Left ventricle myocardium superior (tissue), 1 donor: Measurements from ENCODE around the gene LYL1. TPM values are rescaled to one million over a fixed set of nuclear protein-coding genes. Genes with fewer than 3 reads are reported as not detected.

Experiments used
- ATAC-seq: fragments of 200-7000 bp; cut with Tn5 transposase; one replicate; pipeline ENCODE4 v1.9.1; 2020; ENCODE audit warnings: mild to moderate bottlenecking, moderate library complexity
- DNase-seq: peaks from one replicate; pipeline ENCODE4 v3.0.0-alpha.2; 2020
- intact Hi-C: fragments of 100-400 bp; cut with micrococcal nuclease; formaldehyde crosslinking; loops from one replicate; pipeline ENCODE4 v1.11.0; 2022
- total RNA-seq: library from RNA; stranded (reverse); fragmentation: NEBNext Ultra II Directional; extraction: Animal tissue kit (Norgen Biotek cat#: 25700); gene quantifications from one replicate; pipeline ENCODE4 v1.2.1, GENCODE V29; 2021
- donor health status: DM: no; HTN: yes; CAD: no; lungs with severe emphysema.

LYL1 gene
- total RNA-seq, 1 donor from 2014 or later, result 8.8 TPM

DNA sequence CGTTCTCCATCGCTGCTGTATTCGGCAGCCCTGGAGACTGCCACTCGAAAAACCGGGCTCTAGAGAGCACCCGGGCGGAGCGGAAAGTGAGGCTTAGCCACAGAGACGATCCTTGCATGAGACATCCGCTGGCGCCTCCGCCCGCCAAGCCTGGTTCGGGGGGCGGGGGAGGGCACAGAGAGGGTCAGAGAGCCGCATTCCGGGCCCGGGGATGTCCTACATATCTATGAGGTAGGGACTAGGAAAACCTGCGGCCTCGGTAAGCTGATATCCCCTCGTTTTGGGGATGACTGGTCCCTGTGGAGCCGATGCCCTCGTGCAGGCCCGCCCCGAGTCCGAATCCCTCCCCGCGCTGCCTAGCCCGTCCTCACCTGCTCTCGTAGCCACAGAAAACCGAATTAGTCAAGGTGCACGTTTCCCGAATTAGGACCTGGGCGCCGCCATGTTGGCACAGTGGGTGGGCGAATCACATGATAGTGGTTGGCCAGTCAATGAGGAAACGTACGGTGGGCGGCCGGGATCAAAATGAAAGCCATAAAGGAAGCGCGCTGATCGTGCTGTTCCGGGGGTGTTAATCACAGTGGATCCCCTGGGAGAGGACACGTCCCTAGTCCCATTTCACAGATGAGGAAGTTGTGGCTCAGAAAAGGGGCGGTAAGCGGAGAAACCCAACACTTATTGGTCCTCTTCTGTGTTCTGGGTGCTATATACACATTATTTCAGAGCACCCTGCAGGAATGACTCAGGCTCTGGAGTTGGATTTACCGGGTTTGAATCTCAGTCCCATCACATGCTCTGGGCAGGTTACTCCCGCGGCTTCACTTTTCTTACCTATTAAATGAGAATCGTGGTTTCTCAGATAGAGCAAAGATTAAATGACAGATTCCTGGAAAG is 13.9 kb upstream of the LYL1 start, which contains the start of gene TRMT1:
TRMT1 (minus strand) TSS at position 459 of the 894 bp plus-strand sequence; CDS start at position 118, 341 bp downstream.
- intact Hi-C loops, result no loop called here
- peak; percentile 93 for DNase-seq
- peak; percentile 84 for ATAC-seq

DNA sequence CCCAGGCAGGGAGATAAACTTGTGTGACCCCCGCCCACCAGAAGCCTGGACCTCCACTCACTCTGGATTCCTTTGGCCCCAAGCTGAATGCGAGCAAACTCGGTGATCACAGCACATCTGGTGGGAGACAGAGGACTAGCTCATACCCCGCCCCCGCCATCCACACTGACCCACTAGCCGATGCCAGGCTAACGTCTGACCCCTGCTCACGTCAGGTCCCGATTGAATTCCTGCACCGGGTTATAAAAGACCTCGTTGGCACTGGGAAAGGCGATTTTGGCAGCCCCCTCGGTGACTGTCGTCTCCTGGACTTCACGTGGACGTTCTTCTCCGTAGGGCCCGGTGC is 13.3 kb upstream of the LYL1 start:
- ATAC-seq (no peak), DNase-seq (no peak)
- intact Hi-C loops, result no loop called here

DNA sequence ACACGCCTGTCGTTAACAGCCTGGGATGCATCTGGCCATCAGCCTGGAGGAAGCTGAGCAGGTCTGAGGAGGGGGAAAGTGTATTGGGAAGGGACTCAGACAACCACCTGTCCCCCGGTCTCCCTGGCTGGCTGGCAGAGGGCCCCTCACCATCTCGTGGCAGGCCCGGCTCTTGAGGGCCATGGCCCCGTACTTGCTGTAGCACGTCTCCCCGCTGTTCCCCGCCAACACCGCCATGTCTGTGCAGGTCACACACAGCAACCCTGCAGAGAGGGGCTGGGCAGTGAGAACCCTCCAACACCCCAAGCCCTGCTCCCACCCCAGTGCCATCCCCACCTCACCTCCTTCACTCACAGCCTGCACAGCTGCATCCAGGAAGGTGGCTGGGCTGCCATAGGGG is 9.9 kb upstream of the LYL1 start:
- DNase-seq, result no peak
- no peak for ATAC-seq
- intact Hi-C loops, result no loop called here

DNA sequence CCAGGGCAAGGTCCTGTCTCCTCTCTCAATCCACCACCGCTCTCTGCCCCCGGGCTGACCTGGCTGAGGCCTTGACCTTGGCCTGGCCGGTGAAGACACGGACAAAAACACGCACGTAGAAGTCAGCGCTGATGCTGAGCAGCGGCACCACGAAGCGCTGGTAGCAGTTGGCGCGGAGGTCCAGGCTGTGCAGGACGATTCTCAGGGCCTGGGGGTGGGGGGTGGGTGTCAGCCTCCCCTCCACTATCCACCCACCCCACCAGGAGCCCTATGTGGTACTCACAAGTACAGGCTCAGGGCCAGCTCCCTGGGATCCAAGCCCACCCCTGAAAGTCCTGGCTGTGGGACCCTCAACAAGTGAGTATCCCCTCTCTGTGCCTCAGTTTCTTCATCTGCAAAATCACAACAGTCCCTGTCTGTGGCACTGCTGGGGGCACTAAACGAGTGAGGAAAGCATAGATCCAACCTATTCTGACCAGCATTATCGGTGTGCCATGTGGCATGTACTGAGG is 7.5 kb upstream of the LYL1 start:
- ATAC-seq, result no peak
- intact Hi-C loops, result no loop called here
- DNase-seq, result no peak

DNA sequence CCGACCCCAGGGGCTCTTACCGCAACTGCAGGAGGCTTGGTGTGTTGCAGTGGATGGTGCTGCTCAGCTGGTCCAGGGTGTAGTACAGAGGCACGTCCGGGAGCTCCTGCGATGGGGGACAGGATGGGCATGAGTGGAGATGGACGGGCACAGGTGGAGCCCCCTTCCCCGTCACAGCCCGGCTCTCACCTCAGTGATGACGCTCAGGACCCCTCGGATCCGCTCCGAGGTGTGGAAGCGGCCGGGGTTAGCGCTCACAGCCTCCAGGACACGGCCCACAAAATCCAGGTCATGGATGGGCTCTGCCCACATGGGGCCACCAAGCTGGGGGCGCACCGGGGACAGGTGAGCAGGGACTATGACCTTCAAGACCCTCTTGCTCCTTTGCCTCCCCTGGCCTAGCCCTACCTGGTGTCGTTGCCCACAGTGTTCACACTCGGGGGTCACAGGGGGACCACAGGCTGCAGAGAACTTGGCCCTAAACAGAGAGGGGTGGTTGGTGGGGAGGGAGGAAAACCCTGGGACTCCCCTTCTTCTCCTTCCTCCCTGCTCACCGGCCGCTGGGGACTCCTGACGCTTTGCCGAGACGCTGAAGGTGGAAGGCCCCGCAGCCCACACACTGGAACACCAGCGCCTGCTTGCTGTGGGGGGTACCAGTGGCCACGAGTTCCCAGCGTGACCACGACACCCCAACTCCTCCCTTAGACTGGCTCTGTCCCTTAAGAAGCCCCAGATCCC is 6.9 kb upstream of the LYL1 start:
- no peak for DNase-seq
- intact Hi-C loops, result no loop called here
- ATAC-seq, result no peak

DNA sequence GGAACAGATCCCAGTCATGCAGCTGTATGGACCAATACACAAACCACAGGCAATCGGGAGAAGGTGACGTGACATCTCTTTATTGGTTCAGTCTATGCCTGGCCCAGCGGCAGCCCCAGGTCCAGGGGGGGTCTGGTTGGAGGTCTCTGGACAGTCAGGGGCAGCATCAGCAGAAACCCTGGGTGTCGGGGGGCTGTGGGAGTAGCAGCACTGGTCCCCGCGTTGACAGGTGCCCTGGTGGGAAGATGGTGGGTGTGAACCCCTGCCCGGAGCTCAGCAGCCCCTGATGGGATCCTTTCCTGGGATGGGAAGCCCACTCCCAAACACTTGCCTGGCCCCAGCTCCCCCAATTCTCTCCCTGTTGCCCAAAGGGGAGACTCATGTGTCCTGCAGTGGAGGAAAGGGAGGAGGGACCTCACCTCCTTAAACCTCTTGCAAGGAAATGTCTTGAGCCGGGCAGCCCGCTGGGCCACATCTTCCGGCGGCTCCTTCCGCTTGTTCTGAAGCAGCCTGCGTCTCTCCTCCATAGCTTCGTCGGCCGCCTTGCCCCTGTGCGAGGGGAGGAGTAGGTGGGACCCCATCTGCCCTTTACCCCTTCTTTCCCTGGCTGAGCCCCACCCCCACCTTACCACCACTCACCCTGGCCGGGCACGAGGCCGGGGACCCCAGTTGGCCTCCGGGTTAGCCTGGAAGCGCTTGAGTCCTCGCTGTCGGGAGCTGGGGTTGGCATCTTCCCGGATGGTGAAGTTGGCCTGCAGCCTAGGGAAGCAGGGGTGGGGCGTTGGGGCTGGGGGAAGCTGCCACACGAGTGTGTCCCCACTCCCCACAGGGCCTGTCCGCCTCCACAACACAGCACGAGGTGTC is 2.4 kb upstream of the LYL1 start:
- DNase-seq (no peak), ATAC-seq (peak; percentile 0)
- intact Hi-C loops, result no loop called here

DNA sequence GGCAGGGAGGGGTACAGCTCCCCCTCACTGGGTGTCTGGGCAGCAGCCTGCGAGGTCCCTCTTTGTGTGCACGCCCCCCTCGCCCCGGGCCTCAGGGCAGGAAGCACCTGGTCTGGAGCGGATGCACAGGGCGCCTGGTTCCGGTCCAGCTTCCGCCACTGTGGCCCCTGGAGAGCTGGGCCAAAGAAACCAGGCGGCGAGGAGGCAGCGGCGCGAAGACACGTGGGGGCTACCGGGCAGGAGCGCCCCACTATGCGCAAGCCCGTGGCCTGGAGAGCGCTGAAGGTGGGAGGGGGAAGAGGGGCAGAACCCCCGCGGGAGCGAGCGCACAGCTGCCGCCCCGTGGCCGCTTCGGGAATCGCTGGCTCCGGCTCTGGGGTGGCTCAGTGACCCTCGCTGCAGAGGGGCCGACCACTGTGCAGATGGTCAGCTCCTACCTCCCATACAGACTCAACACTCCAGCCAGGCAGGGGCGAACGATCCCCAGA is 1.7 kb upstream of the LYL1 start:
- intact Hi-C loops, result no loop called here
- peak; percentile 83 for DNase-seq
- ATAC-seq, result peak; percentile 19

DNA sequence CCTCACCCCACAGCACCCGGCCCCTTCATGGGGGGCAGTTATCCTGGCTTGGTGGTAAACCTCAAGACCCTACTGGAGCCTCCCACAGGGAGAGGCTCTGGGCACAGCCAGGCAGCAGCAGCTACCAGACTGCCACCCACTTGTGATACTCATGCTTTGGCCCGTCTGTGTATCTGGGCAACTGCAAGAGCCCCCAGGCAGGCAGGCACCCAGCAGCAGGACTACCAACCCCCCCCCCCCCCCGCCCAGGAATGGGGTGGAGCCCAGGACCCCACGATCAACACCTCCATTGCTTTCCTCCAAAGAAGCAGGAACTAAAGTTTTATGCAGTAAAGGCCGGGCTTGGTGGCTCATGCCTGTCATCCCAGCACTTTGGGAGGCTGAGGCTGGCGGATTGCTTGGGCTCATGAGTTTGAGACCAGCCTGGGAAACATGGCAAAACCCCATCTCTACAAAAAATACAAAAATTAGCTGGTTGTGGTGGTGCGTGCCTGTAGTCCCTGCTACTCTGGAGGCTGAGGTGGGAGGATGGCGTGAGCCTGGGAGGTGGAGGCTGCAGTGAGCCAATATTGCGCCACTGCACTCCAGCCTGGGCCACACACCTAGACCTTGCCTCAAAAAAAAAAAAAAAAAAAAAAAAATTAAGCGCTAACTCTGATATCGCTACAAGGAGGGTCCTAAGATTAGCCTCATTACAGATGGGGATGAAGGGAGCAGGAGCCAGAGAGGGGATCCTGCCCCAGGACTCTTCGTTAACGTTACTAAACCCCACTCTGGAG is 1.1 kb upstream of the LYL1 start:
- no peak for DNase-seq
- no peak for ATAC-seq
- intact Hi-C loops, result no loop called here

DNA sequence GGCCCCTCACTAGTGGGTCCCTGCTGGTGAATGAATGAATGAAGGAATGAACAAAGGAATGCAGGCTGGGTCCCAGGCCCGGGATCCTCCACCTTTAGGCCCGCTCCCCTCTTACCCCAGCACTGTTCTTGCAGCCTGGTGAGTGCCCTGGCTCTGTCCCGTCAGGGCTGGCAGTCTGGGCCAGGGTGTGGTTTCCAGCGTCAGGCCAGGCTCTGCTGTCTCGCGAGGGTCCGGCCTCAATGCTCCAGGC is 317 bp downstream of the LYL1 start:
- intact Hi-C loops, result no loop called here
- DNase-seq (no peak), ATAC-seq (no peak)

DNA sequence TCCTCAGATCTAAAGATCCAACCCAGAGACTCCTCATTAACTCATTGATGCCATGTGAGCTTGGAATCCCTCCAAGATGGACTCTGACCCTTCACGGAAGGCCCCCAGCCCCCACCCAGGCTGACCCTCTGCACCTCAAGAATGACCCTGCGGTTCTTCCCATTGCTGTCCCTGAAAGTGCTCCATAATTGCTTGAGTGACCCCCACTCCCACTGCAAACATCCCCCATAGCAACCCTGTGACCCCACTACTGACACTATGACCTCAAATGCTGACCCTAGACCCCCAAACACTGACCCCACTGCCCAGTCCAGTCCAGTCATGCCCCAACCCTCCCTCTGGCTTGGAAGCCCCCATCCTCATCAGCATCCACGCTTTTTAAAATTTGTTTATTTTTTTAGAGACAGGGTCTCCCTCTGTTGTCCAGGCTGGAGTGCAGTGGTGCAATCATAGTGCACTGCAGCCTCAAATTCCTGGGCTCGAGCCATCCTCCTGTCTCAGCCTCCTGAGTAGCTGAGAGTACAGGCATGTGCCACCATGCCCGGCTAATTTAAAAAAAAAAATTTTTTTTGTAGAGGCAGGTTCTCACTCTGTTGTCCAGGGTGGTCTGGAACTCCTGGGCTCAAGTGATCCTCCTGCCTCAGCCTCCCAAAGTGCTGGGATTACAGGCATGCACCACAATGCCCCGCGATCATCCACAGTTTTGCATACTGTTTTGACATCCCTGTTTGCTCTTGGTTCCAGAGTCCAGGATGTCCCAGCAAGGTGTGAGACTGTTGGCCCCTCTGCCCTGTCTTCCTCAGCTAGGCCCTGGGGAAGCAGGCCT is 855 bp downstream of the LYL1 start:
- DNase-seq, result no peak
- no peak for ATAC-seq
- intact Hi-C loops, result no loop called here

DNA sequence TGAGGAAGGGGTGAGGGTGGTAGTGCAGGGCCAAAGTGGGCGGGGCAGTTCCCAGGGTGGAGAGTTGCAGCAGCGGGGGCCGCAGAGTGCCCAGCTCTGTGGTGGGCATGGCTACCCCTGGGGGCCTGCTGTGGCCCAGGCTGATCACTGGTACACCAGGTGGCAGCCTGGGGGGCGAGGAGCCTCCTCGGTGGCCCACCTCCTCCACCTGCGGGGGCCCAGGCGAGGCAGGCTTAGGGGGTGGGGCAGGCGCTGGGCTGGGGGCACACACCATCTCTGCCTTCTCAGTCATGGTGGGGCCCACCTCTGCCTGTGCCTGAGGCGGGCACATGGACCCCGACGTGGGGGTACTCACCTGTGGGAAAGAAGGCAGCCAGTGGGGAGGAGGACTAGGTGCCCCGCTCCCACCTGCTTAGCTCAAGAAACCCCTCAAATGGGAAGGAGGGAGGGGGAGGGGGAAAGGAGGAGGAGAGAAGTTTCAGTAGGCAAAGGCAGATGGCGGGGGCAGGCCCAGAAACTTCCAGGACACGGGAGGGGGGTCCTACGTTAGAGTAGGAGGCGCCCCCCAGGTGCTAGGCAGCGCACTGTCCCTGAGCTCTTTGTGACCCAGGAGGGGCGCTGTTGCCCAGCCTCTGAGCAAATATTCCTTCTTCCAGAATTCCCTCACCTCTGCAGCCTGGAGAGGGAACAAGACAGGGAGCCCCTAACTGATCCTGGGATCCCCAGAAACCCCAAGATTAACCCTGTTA is 1.6 kb downstream of the LYL1 start:
- DNase-seq (no peak), ATAC-seq (no peak)
- intact Hi-C loops, result no loop called here

DNA sequence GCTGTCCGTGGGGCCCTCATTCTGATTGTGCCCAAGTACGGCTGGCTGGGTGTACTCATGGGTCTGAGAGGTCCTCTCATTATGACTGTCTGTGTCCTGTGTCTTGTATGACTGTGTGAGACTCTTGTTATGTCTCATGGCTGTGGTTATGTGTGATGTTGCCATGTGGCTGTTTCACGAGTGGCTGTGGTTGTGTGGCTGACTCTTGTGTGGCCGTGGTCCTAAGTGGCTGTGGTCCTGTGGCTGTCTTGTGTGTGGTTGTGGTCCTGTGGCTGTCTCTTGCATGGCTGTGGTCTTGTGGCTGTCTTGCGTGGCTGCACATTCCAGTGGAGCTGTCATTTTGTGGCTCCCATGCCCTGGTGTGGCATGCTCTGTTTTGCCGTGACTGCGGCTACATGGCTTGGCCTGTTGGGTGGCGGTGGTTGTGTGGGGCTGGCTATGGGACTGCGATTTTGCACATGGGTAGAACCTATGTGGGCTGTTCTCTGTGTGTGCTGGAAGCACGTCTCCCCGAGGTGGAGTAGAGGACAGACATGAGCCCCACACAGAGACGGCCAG is 2.5 kb downstream of the LYL1 start:
- DNase-seq (no peak), ATAC-seq (no peak)
- intact Hi-C loops, result no loop called here

DNA sequence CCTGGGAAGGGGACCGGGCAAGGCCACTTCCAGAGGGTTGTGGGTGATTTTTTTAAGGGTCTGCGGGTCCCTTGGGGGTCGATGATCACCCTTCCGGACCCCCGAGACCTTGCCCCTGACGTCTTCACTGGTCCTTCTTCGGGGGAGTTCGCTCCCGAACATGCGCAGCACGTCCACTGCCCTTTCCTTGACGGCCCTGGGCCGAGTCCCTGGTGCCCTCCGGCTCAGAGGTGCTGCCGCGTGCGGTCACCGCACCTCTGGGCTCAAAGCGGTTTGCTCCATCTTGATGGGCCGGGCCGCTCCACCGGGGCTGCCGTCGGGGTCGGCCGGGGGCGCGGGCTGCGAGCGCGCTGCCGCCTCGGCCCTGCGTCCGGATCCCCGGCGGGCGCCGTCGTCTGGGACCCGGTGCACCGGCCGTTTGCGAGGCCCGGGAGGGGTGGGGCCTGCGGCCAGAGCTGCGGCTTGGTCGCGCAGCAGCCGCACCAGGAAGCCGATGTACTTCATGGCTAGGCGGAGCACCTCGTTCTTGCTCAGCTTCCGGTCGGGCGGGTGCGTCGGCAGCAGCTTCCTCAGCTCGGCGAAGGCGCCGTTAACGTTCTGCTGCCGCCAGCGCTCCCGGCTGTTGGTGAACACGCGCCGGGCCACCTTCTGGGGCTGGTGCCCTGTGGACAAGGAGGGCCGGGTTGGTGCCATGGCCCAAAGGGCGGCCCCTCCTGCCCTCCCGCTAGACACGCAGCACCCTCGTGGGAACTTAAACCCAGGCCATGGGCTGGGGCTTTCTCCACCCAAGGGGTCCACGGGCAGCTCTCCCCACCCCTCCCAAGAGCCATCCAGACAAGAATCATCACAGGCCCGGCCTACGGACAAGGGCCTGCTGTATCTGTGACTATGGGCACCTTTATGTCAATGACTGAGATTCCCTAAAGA is 3.3 kb downstream of the LYL1 start:
- ATAC-seq (peak; percentile 10), DNase-seq (peak; percentile 84)
- intact Hi-C loops, result no loop called here

DNA sequence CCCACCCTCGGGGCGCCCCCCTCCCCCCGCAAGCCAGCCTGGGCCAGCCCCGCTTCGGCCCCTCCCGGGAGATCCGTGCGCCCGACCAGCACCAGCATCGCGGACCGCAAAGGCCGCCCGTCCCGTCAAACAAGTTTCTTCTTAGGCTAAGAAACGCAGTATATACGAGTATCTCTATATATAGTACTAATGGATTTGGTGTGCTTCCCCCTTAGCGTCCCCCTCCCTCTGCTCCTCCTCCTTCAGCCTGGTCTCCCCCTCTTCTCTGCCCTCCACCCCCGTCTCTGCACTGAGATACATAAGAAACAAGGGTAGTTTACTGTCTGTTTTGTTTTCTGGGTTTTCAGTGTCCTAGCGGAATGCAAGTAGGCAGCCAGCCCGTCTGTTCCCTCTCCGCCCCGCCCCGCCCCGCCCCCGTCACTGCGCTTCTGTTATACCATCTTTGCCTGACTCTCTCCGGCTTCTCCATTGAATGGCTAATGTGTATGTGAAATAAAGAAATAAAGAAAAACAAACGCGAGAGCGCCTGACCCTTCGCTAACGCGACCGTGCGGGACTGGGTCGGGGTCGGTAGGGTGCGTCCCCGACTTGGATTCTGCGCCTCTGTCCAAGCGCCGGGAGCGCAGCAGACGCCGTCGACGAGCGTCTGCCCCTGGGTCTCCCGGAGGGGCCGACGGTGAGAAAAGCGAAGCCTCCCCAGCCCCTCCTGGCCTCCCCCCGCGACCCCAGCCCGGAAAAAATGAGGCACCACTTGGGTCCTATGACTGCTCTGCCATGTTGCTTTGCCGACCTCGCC is 4.2 kb downstream of the LYL1 start:
- DNase-seq, result no peak
- ATAC-seq, result peak; percentile 5
- intact Hi-C loops, result no loop called here
